GM10266 (cell line): Measurements from ENCODE around the gene ABCB9.

Source experiments
- DNase-seq: peaks from one replicate; pipeline ENCODE4 v3.0.0; 2012; ENCODE audit errors: extremely low spot score
- TF ChIP-seq, protein P1 (sequence below): IDR thresholded peaks from 2 replicates; pipeline ENCODE4 v1.5.1; 2012; ENCODE audit warnings: mild to moderate bottlenecking, low read depth; ENCODE audit not compliant: control insufficient read depth, insufficient read depth; ENCODE audit errors: missing control alignments

The ABCB9 gene

DNA sequence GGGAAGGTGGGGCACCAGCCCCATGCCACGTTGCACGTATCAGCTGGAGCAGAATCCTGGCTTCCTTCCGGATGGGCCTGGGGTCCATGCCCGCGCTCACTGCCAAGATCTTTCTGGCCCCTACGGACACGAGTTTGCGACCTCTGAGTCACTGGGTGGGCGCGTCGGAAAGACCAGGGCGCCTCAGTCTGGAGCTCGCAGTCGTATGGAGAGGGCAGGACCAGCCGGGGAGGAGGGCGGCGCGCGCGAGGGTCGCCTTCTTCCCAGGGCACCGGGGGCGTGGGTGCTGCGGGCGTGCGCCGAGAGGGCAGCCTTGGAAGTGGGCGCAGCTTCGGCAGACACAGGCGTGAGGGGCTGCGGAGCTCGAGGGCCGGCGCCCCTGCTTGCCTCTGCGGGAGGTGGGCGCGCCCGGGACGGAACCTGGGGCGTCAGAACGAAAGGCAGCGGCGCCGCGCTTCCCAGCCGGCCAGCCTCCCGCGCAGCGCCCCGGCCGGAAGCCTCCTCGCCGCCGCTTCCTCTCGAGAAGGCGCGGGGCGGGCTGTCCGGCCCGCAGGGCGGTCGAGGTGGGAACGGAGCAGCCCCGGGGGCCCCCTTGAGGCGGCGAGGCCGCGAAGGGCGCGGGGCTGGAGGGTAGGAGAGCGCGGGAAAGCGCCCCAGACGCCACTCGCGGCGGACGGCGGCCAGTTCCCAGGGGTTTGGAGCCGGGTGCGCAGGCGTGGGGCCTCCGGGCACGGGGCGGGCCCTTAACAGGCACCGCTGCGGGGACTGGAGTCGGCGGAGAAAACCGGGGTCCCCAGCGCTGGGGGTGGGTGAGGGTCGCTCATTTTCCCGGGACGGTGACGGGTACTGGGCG is 14.1 kb upstream of the ABCB9 start, which contains the start of gene ARL6IP4:
Gene ARL6IP4, plus strand, starts transcription at position 499 of the 853 bp plus-strand sequence. CDS start 459 bp downstream, outside the sequence.
- DNase-seq: peak; percentile 93
- TF ChIP-seq, protein P1, sequence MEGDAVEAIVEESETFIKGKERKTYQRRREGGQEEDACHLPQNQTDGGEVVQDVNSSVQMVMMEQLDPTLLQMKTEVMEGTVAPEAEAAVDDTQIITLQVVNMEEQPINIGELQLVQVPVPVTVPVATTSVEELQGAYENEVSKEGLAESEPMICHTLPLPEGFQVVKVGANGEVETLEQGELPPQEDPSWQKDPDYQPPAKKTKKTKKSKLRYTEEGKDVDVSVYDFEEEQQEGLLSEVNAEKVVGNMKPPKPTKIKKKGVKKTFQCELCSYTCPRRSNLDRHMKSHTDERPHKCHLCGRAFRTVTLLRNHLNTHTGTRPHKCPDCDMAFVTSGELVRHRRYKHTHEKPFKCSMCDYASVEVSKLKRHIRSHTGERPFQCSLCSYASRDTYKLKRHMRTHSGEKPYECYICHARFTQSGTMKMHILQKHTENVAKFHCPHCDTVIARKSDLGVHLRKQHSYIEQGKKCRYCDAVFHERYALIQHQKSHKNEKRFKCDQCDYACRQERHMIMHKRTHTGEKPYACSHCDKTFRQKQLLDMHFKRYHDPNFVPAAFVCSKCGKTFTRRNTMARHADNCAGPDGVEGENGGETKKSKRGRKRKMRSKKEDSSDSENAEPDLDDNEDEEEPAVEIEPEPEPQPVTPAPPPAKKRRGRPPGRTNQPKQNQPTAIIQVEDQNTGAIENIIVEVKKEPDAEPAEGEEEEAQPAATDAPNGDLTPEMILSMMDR: no peak

DNA sequence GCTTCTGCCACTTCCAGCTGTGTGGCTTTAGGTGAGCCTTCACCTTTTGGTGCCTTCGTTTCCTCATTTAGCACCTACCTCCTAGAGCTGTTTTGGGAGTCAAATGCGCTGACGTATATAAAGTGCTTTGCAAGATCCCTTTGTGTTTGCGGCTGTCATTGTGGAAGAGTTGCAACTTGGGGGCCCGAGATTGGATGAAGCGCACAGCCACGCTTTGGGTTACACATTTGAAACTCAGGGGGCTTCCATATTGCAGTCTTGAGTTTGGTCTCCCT is 13.6 kb upstream of the ABCB9 start:
- TF ChIP-seq, protein P1: no peak
- peak; percentile 47 for DNase-seq

DNA sequence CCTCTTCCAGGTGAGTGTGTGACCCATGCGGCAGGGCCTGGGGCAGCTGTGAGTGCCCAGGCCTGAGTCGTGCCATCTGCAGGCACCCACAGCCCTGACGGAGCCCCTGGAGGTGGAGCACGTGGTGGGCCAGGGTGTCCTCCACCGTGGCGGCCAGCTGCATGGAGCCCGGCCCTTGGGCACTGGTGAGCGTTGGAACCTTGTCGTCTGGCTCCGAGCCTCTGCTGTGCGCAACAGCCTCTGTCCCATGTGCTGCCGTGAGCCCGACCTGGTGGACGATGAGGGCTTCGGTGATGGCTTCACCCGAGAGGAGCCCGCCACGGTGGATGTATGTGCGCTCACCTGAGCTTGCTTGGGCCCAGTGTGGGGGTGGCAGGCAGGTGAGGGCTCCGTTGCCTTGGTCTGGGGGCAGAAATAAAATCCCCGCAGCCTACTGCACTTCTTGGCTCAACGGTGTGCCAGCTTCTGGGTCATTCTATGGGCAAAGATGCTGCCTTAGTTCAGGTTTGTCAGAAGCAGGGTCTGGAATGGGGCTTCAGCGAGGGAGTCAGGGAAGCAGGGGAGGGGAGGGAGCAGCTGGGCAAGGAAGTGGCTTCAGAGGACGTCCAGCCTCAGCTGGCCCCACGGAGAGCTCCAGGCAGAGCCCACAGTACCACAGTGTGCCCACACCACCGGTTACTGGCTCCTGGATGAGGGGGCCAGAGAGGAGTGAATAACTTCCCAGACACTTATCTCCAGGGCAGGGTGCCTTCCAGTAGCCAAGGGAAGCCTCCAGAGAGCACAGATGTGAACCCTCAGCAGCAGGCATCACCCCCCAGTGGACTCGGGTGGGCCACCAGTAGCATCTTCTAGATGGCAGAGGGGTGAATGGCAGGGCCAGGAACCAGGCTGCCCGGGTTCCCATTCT is 13.0 kb upstream of the ABCB9 start:
- TF ChIP-seq, protein P1: no peak

DNA sequence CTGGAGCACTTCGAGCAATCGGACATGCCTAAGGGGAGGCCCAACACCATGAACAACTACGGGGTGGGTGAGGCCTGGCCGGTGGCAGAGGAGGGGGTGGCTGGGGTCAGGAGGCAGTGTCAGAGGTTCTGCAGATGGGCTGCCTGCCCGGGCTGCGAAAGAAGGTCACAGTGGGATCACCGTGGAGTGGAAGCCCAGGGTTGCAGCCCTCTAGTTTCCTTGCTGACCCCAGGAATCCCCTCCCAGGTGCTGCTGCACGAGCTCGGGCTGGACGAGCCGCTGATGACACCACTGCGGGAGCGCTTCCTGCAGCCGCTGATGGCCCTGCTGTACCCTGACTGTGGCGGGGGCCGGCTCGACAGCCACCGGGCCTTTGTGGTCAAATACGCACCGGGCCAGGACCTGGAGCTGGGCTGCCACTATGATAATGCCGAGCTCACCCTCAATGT is 12.3 kb upstream of the ABCB9 start:
- no peak for DNase-seq

More for the DNA sequence above, 13.0 kb upstream of the ABCB9 start:
- DNase-seq: no peak

DNA sequence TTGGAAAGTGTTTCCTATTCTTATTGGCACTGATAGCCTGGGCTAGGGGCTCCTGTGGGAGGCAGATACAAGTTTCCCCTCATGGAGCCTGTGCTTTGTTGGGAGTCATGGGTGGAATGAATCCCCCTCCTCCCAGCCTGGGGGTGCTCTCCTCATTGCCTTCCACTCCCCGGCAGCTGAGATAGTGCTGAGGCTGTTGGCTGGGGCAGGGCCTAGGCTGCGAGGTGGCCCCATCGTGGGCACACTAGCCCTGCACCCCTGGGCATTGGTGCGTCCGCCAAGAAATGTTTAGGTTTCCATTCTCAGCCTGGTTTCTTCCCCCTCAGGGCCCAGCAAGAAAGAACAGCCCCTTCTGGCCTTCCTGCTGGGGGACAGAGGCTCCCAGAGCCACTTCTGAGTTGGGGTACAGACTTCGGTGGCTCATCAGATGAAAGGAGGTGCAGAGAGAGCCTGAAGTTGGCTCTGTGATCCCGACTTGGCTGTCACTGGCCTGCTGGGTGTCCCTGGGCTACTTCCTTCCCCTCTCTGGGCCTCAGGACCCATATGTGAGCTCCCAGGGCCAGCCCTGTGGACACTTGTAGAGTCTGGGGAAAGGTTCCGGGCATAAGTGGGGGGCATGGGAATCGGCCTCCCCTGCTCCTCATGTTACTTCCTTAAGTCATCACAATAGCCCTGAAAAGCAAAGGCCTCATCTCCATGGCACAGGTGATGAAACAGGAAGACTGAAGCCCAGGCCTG is 11.6 kb upstream of the ABCB9 start:
- TF ChIP-seq, protein P1: no peak
- no peak for DNase-seq

More for the DNA sequence above, 12.3 kb upstream of the ABCB9 start:
- TF ChIP-seq, protein P1: no peak

DNA sequence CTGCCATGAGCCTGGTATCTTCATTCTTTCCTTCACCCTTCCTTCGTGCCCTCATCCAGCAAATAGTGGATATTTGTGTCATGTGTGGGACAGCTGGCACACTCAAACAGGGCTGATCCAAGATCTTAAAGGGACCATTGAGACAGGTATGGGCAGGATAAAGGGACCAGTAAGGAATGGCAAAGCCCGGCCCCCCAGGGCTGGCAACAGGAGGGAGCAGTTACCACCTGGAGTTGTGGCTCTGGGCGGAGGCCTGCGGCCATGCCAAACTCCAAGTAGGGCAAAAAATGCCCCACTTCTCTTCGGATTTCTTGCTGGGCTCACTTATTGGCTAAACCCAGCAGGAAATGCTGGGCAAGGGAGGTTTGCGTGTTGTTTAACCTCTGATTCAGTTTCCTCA is 10.9 kb upstream of the ABCB9 start:
- TF ChIP-seq, protein P1: no peak

More for the DNA sequence above, 10.9 kb upstream of the ABCB9 start:
- DNase-seq: no peak
